Omental fat pad (tissue), 4 donors: ENCODE data around the gene SH3GL1. TPM values are rescaled to one million over a fixed set of nuclear protein-coding genes. Genes with fewer than 3 reads are reported as not detected.
"Not testable (repeated sequence)": the region's sequence is repeated elsewhere in the genome, so short reads cannot be mapped to it uniquely, and the experiment has no call there.

Source experiments
- ATAC-seq: fragments of 150-250 bp; one replicate; pipeline ENCODE4 v1.9.1; 2016; ENCODE audit warnings: mild to moderate bottlenecking, moderate library complexity; ENCODE audit not compliant: low FRiP score
- DNase-seq: peaks from one replicate; pipeline ENCODE4 v3.0.0-alpha.2; 2019; ENCODE audit warnings: low spot score
- total RNA-seq, 4 donors: library from RNA; depleted of rRNA; stranded (reverse); fragments of >200 nt; gene quantifications; one replicate each; pipeline ENCODE4 v1.1.0, GENCODE V29; 2016
- TF ChIP-seq, protein P1 (sequence below), 3 donors: fragments of 450-650 bp; IDR thresholded peaks; one replicate each; pipeline ENCODE4 v1.5.1; 2016 to 2017; ENCODE audit warnings: antibody characterized with exemption in 3 of 3, mild to moderate bottlenecking in 3 of 3, moderate library complexity in 2 of 3

Gene SH3GL1
- total RNA-seq, 4 donors from 2014 or later, result 38.0 to 54.9 (median 48.2) TPM

DNA sequence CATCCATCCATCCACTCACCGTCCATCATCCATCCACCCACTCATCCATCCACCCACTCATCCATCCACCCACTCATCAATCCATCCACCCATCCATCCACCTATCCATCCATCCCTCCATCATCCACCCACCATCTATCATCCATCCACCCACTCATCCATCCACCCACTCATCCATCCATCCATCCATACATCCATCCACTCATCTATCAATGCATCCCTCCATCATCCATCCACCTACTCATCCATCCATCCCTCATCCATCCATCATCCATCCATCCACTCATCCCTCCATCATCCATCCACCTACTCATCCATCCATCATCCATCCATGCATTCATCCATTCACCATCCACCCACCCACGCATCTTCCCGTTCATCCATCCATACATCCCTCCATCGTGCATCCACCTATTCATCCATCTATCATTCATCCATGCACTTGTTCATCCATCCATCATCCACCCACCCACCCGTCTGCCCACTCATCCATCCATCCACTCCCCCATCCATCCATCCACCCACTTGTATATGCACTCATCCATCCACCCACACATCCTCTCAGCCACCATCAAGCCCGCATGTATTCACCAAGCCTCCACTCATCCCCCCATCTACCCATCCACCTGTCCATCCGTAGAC, 65.3 kb downstream of the SH3GL1 start:
- DNase-seq (no peak), ATAC-seq (no peak)
- TF ChIP-seq, protein P1, sequence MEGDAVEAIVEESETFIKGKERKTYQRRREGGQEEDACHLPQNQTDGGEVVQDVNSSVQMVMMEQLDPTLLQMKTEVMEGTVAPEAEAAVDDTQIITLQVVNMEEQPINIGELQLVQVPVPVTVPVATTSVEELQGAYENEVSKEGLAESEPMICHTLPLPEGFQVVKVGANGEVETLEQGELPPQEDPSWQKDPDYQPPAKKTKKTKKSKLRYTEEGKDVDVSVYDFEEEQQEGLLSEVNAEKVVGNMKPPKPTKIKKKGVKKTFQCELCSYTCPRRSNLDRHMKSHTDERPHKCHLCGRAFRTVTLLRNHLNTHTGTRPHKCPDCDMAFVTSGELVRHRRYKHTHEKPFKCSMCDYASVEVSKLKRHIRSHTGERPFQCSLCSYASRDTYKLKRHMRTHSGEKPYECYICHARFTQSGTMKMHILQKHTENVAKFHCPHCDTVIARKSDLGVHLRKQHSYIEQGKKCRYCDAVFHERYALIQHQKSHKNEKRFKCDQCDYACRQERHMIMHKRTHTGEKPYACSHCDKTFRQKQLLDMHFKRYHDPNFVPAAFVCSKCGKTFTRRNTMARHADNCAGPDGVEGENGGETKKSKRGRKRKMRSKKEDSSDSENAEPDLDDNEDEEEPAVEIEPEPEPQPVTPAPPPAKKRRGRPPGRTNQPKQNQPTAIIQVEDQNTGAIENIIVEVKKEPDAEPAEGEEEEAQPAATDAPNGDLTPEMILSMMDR (IDR thresholded peaks at IDR 0.05), result no peak

DNA sequence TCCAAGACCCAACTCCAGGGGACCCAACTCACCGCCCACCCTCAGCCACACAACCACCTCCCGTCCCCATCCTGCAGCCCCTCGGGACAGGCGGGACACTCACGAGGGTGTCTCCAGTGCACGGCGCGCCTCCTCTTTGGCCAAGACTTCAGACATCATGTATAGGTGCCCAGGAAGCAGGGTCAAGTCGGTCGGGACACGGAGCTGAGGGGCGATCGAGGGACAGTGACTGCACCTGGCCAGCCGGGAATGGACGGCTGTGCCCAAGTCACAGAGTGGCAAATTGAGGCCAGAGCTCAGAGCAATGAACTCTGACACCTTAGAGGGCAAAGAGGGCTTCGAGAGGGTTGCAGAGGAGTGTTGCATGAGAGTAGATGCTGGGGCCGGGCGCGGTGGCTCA, 70.5 kb downstream of the SH3GL1 start:
- ATAC-seq, result no peak
- TF ChIP-seq, protein P1 (IDR thresholded peaks at IDR 0.05), result no peak
- DNase-seq, result no peak

DNA sequence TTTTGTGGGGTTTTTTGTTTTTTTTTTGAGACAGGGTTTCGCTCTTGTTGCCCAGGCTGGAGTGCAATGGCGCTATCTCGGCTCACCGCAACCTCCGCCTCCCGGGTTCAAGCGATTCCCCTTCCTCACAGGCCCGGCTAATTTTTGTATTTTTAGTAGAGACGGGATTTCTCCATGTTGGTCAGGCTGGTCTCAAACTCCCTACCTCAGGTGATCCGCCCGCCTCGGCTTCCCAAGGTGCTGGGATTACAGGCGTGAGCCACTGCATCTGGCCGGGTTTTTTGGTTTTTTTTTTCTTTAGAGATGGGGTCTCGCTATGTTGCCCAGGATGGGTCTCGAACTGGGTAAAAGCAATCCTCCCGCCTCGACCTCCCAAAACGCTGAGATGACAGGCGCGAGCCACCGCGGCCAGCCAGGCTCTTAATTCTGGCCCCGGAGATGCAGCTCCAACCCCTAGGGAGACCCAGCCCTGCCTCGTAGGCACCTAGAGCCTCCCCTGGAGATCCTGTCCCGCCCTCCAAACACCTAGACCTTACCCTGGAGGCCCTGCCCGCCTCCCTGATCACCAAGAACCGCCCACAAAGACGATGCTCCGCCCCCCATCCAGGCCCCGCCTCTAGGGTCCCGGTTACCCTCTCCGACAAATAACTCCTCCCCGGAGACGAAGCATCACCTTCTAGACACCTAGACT, 71.2 kb downstream of the SH3GL1 start:
- not testable (repeated sequence) for DNase-seq, ATAC-seq

DNA sequence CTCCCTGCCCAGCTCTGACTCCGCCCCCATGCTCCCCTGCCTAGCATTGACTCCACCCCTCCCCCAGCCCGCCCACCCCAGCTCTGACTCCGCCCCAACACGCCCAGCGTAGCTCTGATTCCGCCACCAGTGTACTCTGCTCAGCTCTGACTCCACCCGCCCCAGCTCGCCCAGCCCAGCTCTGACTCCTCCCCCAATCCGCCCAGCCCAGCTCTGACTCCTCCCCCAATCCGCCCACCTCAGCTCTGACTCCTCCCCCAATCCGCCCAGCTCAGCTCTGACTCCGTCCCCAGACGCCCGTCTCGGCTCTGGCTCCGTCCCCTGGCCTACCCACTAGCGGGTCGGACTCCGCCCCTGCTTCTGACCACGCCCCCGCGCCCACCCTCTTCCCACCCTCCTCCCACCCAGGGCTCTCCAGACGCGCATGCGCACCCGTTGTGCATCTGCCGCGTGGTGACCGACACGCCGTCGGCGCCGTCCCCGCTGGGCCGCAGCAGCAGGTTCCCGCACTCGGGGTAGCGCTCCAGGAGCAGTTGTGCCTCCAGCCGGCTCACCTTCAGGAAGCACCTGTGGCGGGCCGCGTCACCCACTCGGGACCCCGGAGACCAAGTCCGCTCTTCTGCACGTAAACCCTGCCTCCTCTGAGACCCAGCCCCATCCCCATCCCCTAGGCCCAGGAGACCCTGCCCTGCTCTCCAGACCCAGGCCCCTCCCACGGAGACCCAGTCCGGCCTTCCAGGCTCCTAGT, 71.9 kb downstream of the SH3GL1 start:
- DNase-seq, result peak; percentile 88
- peak; percentile 91 for ATAC-seq

DNA sequence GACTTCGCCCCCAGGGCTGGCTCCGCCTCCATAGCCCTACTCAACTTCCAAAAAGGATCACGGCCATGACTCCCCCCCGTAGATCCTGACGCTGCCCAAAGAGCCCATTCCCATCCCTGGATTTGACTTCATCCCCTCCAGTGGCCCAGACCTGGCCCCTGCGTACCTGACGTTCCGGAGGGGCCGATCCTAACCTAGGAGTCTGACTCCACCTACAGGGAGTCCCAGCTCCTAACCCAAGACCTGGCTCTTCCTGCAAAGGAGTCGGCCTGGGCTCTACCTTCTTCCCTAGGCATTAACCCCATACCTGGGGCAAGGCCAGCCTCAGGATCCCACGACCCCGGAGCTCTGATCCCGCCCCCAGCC, 72.5 kb downstream of the SH3GL1 start:
- ATAC-seq, result no peak
- DNase-seq, result no peak
- TF ChIP-seq, protein P1 (IDR thresholded peaks at IDR 0.05), result no peak

More for the DNA sequence above, 71.9 kb downstream of the SH3GL1 start:
- TF ChIP-seq, protein P1 (IDR thresholded peaks at IDR 0.05), result no peak

DNA sequence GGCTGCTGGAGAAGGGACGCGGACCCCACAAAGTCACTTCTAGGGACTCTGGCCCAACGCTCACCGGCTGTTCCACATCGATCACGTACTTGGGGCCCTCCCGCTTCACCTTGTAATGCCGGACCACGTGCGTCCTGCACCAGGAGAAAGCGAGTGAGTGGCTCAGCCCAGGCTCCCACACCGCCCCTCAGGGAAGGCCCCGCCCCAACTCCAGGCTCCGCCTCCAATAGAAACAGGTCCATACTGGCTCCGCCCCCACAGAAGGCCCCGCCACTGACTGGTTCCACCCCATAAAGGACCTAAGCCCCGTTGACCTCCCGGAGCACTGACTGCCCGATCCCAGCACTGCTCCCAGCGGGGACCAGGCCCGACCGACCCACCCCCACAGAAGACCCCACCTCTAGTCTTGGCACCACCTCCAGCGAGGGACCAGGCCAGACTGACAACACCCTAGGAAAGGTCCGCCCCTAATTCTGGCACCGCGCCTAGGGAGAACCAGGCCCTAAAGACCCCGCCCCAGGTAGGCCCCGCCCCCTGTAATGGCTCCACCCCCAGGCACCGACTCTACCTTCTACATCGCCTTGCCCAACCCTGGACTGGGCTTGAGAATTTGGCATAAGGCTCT, 73.0 kb downstream of the SH3GL1 start:
- ATAC-seq (peak; percentile 73), DNase-seq (peak; percentile 62)
- TF ChIP-seq, protein P1 (IDR thresholded peaks at IDR 0.05), result no peak

DNA sequence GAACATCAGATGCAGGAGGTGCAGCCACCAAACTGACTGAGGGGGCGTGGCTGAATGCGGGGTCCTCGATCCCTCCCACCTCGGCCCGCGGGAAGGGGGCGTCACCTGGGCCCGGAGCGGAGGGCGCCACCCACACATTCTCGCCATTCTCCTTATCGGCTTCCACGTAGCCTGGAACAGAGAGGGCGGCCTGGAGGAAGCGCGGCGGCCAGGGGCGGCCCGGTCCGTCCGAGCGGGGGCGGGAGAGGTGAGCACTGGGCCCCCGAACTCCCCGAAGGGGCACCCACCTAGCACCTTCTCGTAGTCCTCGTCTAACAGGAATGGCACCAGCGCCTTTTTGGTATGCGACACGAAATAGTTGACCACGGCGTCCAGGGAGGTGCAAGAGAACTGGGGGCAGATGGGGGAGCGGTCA, 73.5 kb downstream of the SH3GL1 start:
- TF ChIP-seq, protein P1 (IDR thresholded peaks at IDR 0.05), result no peak
- ATAC-seq (no peak), DNase-seq (no peak)
